Loucy (cell line): ENCODE data around the gene COL17A1.

Experiments used
- H2AFZ ChIP-seq: fragments of 200-600 bp; sonication (generic); 2 replicates; pipeline ENCODE4 v1.6.0; 2016; ENCODE audit warnings: antibody characterized with exemption, mild to moderate bottlenecking, low read length, moderate library complexity
- H3F3A ChIP-seq: fragments of 200-600 bp; 2 replicates; pipeline ENCODE4 v1.6.0; 2016; ENCODE audit warnings: antibody characterized with exemption, low read depth, mild to moderate bottlenecking
- H3K27me3 ChIP-seq: fragments of 200-600 bp; sonication (generic); 2 replicates; pipeline ENCODE4 v1.6.1; 2014; ENCODE audit warnings: low read length, mild to moderate bottlenecking; ENCODE audit not compliant: insufficient read depth, poor library complexity, severe bottlenecking
- H3K36me3 ChIP-seq: fragments of 200-600 bp; sonication (generic); 2 replicates; pipeline ENCODE4 v1.6.1; 2016; ENCODE audit warnings: low read length; ENCODE audit not compliant: insufficient read depth
- H3K4me1 ChIP-seq: fragments of 200-600 bp; sonication (generic); 2 replicates; pipeline ENCODE4 v1.5.1; 2014; ENCODE audit warnings: low read length, mild to moderate bottlenecking; ENCODE audit not compliant: insufficient read depth, poor library complexity, severe bottlenecking
- H3K4me2 ChIP-seq: fragments of 200-600 bp; sonication (generic); 2 replicates; pipeline ENCODE4 v1.6.0; 2014; ENCODE audit warnings: antibody characterized with exemption, low read length, low read depth, mild to moderate bottlenecking; ENCODE audit not compliant: poor library complexity, severe bottlenecking
- H3K4me3 ChIP-seq: fragments of 200-600 bp; sonication (generic); 2 replicates; pipeline ENCODE4 v1.5.1; 2014; ENCODE audit warnings: low read length, mild to moderate bottlenecking, mixed read lengths; ENCODE audit not compliant: poor library complexity, severe bottlenecking
- H3K79me2 ChIP-seq: fragments of 200-600 bp; sonication (generic); 2 replicates; pipeline ENCODE4 v1.6.1; 2014; ENCODE audit warnings: low read length; ENCODE audit not compliant: insufficient read depth
- H3K9ac ChIP-seq: fragments of 200-600 bp; sonication (generic); 2 replicates; pipeline ENCODE4 v1.6.0; 2014; ENCODE audit warnings: mild to moderate bottlenecking, low read depth, low read length, moderate library complexity; ENCODE audit not compliant: poor library complexity, severe bottlenecking
- H3K9me2 ChIP-seq: fragments of 200-600 bp; sonication (generic); replicated peaks from 2 replicates; pipeline ENCODE4 v1.6.1; 2016; ENCODE audit warnings: low read depth, low read length, mixed read lengths
- H3K9me3 ChIP-seq: fragments of 200-600 bp; sonication (generic); 2 replicates; pipeline ENCODE4 v1.6.1; 2014; ENCODE audit warnings: mild to moderate bottlenecking, antibody characterized with exemption, low read length, low read depth; ENCODE audit not compliant: insufficient read depth
- H4K20me1 ChIP-seq: fragments of 200-600 bp; sonication (generic); 2 replicates; pipeline ENCODE4 v1.6.0; 2014; ENCODE audit warnings: antibody characterized with exemption, low read length, mild to moderate bottlenecking; ENCODE audit not compliant: insufficient read depth, poor library complexity, severe bottlenecking
- EZH2phosphoT487 ChIP-seq: fragments of 200-600 bp; IDR thresholded peaks from 2 replicates; pipeline ENCODE4 v1.6.1; 2018; ENCODE audit warnings: antibody characterized with exemption, mild to moderate bottlenecking, moderate library complexity, borderline replicate concordance
- TF ChIP-seq, protein P1 (sequence below): fragments of 200-600 bp; sonication (generic); conservative IDR thresholded peaks from 2 replicates; pipeline ENCODE4 v1.5.1; 2014; ENCODE audit warnings: mild to moderate bottlenecking, antibody characterized with exemption, low read length

COL17A1 gene

DNA sequence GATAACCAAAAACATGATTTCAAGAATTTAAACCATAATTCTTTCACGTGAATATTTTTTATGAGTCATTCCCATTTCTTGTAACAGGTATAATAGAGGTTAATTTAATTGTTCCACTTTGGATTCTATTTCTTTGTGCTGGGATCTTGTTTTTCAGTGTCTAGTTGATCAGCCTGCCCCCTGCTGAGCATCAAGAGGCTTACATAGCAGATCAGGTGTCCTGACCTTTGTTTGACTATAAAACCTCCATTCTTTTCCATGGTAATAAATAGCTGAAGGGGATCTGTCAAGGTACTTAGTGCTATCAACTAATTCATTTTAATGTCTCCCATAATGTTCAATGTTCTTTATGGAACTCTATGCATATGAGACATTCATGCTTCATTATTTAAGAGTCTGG, 4.9 kb downstream of the COL17A1 start:
- Histone ChIP-seq H3K4me3 (no peak overlapping the region), H3K4me1 (peaks cover 3% of the 10 kb centered on the region), H3K9me3 (no peaks in the 10 kb centered on the region), H3K79me2 (no peaks in the 10 kb centered on the region), H3K9ac (no peak overlapping the region), H3K36me3 (no peaks in the 10 kb centered on the region), H2AFZ (no peak overlapping the region), H3K27me3 (no peaks in the 10 kb centered on the region), H3K4me2 (no peak overlapping the region), H3F3A (no peaks in the 10 kb centered on the region), H3K9me2 (no peaks in the 10 kb centered on the region), H4K20me1 (no peaks in the 10 kb centered on the region)
- TF ChIP-seq, protein P1, sequence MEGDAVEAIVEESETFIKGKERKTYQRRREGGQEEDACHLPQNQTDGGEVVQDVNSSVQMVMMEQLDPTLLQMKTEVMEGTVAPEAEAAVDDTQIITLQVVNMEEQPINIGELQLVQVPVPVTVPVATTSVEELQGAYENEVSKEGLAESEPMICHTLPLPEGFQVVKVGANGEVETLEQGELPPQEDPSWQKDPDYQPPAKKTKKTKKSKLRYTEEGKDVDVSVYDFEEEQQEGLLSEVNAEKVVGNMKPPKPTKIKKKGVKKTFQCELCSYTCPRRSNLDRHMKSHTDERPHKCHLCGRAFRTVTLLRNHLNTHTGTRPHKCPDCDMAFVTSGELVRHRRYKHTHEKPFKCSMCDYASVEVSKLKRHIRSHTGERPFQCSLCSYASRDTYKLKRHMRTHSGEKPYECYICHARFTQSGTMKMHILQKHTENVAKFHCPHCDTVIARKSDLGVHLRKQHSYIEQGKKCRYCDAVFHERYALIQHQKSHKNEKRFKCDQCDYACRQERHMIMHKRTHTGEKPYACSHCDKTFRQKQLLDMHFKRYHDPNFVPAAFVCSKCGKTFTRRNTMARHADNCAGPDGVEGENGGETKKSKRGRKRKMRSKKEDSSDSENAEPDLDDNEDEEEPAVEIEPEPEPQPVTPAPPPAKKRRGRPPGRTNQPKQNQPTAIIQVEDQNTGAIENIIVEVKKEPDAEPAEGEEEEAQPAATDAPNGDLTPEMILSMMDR, result peak; percentile 82
- no peak for TF ChIP-seq EZH2phosphoT487

DNA sequence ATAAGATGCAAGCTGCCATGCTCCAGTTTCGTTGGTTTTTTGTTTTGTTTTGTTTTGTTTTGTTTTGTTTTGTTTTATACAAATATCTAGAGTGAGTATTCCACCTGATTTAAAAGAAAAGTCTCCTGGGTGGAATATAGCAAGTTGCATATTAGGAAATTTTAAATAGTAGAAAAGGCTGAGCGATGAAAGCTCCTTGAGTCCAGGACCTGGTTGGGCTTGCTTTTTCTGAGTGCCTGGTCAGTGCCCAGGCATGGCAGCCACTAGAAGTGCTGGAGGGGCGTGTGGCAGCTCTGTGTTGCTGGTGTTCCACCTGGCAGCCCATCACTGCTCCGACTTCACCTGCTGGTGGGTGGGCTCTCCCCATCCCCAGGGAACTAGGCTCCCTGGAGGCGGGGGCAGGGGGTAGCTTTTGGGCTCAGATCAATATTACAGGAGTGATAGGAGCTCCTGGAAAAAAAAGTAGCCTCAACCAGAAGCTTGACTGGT, 8.0 kb downstream of the COL17A1 start:
- H4K20me1 ChIP-seq, result no peaks in the 10 kb centered on the region
- no peak overlapping the region for H3K4me2 ChIP-seq
- no peak for TF ChIP-seq EZH2phosphoT487
- TF ChIP-seq, protein P1, result no peak
- no peaks in the 10 kb centered on the region for H3K27me3 ChIP-seq
- no peaks in the 10 kb centered on the region for H3K79me2 ChIP-seq
- H3K4me1 ChIP-seq, result no peaks in the 10 kb centered on the region
- H3F3A ChIP-seq, result no peaks in the 10 kb centered on the region
- no peak overlapping the region for H2AFZ ChIP-seq
- H3K4me3 ChIP-seq, result no peak overlapping the region
- H3K9me2 ChIP-seq, result no peaks in the 10 kb centered on the region
- H3K9ac ChIP-seq, result no peak overlapping the region
- H3K9me3 ChIP-seq, result no peaks in the 10 kb centered on the region
- H3K36me3 ChIP-seq, result no peaks in the 10 kb centered on the region

DNA sequence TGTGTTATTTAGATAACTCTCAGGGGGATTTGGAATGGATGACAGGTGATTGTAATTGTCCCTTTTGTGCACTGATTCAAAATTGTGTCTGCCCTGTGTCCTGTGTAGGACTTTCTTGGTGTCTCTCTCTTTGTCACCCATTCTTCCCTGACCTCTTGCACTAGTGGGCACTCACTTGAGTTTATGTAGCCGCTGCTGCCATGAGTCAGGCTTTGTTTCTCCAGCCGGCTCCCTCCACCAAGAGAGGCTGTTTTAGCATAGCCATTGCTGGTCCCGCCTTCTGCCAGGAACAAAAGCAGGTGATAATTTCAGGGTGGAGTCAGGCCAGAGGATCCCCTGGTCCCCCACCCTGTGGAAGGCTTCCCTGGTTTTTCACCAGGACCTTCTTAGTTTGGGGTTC, 8.4 kb downstream of the COL17A1 start:
- H3K9me2 ChIP-seq, result no peaks in the 10 kb centered on the region
- H4K20me1 ChIP-seq, result no peaks in the 10 kb centered on the region
- no peaks in the 10 kb centered on the region for H3K79me2 ChIP-seq
- no peaks in the 10 kb centered on the region for H3K4me1 ChIP-seq
- H3K36me3 ChIP-seq, result no peaks in the 10 kb centered on the region
- H2AFZ ChIP-seq, result no peak overlapping the region
- no peaks in the 10 kb centered on the region for H3K27me3 ChIP-seq
- no peak overlapping the region for H3K4me3 ChIP-seq
- no peaks in the 10 kb centered on the region for H3K9me3 ChIP-seq
- TF ChIP-seq EZH2phosphoT487, result no peak
- TF ChIP-seq, protein P1, result no peak
- no peak overlapping the region for H3K4me2 ChIP-seq
- no peak overlapping the region for H3K9ac ChIP-seq
- H3F3A ChIP-seq, result no peaks in the 10 kb centered on the region
